Smooth muscle cell (in vitro differentiated cells): ENCODE results near the gene B3GALNT1. TPM values are rescaled to one million over a fixed set of nuclear protein-coding genes. Genes with fewer than 3 reads are reported as not detected.

Source experiments
- DNase-seq: peaks from one replicate; lab custom pipeline; 2025; ENCODE audit not compliant: unreplicated experiment; lab: John Stamatoyannopoulos, UW
- H2AFZ ChIP-seq: fragments of 200-600 bp; sonication (generic); 2 replicates; pipeline ENCODE4 v1.6.0; 2016; ENCODE audit warnings: antibody characterized with exemption, low read depth, mild to moderate bottlenecking
- H3F3A ChIP-seq: fragments of 200-600 bp; sonication (generic); 2 replicates; pipeline ENCODE4 v1.6.0; 2017; ENCODE audit warnings: antibody characterized with exemption, low read depth
- H3K27ac ChIP-seq: fragments of 200-600 bp; sonication (generic); 2 replicates; pipeline ENCODE4 v1.5.1; 2016; ENCODE audit warnings: low read depth, mild to moderate bottlenecking
- H3K27me3 ChIP-seq: fragments of 200-600 bp; sonication (generic); 2 replicates; pipeline ENCODE4 v1.6.1; 2016; ENCODE audit warnings: low read depth, mild to moderate bottlenecking
- H3K36me3 ChIP-seq: fragments of 200-600 bp; sonication (generic); 2 replicates; pipeline ENCODE4 v1.5.1; 2016; ENCODE audit warnings: low read depth
- H3K4me1 ChIP-seq: fragments of 200-600 bp; sonication (generic); 2 replicates; pipeline ENCODE4 v1.5.1; 2016; ENCODE audit warnings: low read depth
- H3K4me2 ChIP-seq: fragments of 200-600 bp; sonication (generic); 2 replicates; pipeline ENCODE4 v1.6.0; 2016; ENCODE audit warnings: mild to moderate bottlenecking
- H3K4me3 ChIP-seq: fragments of 200-600 bp; sonication (generic); 2 replicates; pipeline ENCODE4 v1.5.1; 2016; ENCODE audit warnings: mild to moderate bottlenecking
- H3K79me2 ChIP-seq: fragments of 200-600 bp; sonication (generic); 2 replicates; pipeline ENCODE4 v1.6.0; 2016; ENCODE audit warnings: low read depth, mild to moderate bottlenecking
- H3K9ac ChIP-seq: fragments of 200-600 bp; sonication (generic); 2 replicates; pipeline ENCODE4 v1.6.0; 2016; ENCODE audit warnings: low read depth
- H3K9me3 ChIP-seq: fragments of 200-600 bp; sonication (generic); replicated peaks from 2 replicates; pipeline ENCODE4 v1.5.1; 2016; ENCODE audit warnings: low read depth
- H4K20me1 ChIP-seq: fragments of 200-600 bp; sonication (generic); 2 replicates; pipeline ENCODE4 v1.6.0; 2016; ENCODE audit warnings: low read depth
- WGBS: methylation state at CpG from one replicate; pipeline ENCODE4 v1.1.7; 2016; ENCODE audit warnings: low lambda C conversion rate; 5-methylcytosine and 5-hydroxymethylcytosine counted together
- polyA plus RNA-seq: library from polyadenylated mRNA; unstranded; fragments of >200 nt; fragmentation: Nextera tagmentation; extraction: Ambion mirVana; gene quantifications from 2 replicates; pipeline ENCODE4 v1.2.1, GENCODE V29; 2016
- total RNA-seq: library from RNA; depleted of rRNA; stranded (reverse); fragments of >200 nt; gene quantifications from 2 replicates; pipeline ENCODE4 v1.2.3, GENCODE V29; 2014
- TF ChIP-seq, protein P1 (sequence below): fragments of 200-600 bp; sonication (generic); IDR thresholded peaks from 2 replicates; pipeline ENCODE4 v1.5.1; 2017; ENCODE audit warnings: borderline replicate concordance, mild to moderate bottlenecking, antibody characterized with exemption; ENCODE audit not compliant: insufficient read depth, poor library complexity, severe bottlenecking

The B3GALNT1 gene
- total and polyA plus RNA-seq, 2 experiments from 2014 or later, result 4.1 to 10.2 TPM

GRCh38 chr3:161137260-161137659 is 32.1 kb upstream of the B3GALNT1 start:
- WGBS, result 83% methylated on average over 2 of the region's 2 CpGs

DNA sequence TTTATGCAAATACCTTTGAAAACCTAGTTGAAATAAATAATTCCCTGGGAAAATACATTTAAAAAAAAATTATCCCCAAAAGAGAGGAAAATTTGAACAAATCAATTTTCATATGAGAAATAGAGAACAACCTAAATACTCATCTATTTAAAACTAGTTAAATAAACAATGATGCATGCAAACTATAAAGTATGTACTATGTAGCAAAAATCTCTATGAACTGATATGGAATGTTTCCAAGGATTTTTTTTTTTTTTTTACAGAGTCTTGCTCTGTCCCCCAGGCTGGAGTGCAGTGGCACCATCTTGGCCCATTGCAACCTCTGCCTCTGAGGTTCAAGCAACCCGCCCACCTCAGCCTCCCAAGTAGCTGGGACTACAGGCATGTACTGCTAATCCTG is 27.2 kb upstream of the B3GALNT1 start:
- Histone ChIP-seq H3K36me3 (no peaks in the 10 kb centered on the region), H3K9ac (no peak overlapping the region), H2AFZ (no peak overlapping the region), H3K9me3 (no peaks in the 10 kb centered on the region), H3K79me2 (no peaks in the 10 kb centered on the region), H3K4me2 (no peak overlapping the region), H3K4me3 (no peak overlapping the region), H4K20me1 (no peaks in the 10 kb centered on the region), H3K4me1 (no peaks in the 10 kb centered on the region), H3K27ac (no peak overlapping the region), H3K27me3 (no peaks in the 10 kb centered on the region), H3F3A (no peaks in the 10 kb centered on the region)
- WGBS, result 92% methylated on average over 1 of the region's 1 CpG
- DNase-seq, result no peak
- TF ChIP-seq, protein P1, sequence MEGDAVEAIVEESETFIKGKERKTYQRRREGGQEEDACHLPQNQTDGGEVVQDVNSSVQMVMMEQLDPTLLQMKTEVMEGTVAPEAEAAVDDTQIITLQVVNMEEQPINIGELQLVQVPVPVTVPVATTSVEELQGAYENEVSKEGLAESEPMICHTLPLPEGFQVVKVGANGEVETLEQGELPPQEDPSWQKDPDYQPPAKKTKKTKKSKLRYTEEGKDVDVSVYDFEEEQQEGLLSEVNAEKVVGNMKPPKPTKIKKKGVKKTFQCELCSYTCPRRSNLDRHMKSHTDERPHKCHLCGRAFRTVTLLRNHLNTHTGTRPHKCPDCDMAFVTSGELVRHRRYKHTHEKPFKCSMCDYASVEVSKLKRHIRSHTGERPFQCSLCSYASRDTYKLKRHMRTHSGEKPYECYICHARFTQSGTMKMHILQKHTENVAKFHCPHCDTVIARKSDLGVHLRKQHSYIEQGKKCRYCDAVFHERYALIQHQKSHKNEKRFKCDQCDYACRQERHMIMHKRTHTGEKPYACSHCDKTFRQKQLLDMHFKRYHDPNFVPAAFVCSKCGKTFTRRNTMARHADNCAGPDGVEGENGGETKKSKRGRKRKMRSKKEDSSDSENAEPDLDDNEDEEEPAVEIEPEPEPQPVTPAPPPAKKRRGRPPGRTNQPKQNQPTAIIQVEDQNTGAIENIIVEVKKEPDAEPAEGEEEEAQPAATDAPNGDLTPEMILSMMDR, result no peak

More at GRCh38 chr3:161137260-161137659, 32.1 kb upstream of the B3GALNT1 start:
- Histone ChIP-seq H3K4me3 (no peak overlapping the region), H3K27me3 (no peaks in the 10 kb centered on the region), H3K4me1 (no peaks in the 10 kb centered on the region), H2AFZ (no peak overlapping the region), H3K36me3 (no peaks in the 10 kb centered on the region), H4K20me1 (no peaks in the 10 kb centered on the region), H3K9me3 (no peaks in the 10 kb centered on the region), H3K9ac (no peak overlapping the region), H3K79me2 (no peaks in the 10 kb centered on the region), H3K27ac (no peak overlapping the region), H3K4me2 (no peak overlapping the region), H3F3A (no peaks in the 10 kb centered on the region)
- TF ChIP-seq, protein P1, result no peak
- no peak for DNase-seq

- H3K27me3 ChIP-seq, result no peaks in the 10 kb centered on the region
- H3K4me1 ChIP-seq, result no peaks in the 10 kb centered on the region
Measured at GRCh38 chr3:161126495-161126894, 21.3 kb upstream of the B3GALNT1 start.

GRCh38 chr3:161117646-161118045 is 12.5 kb upstream of the B3GALNT1 start:
- Histone ChIP-seq H3K27ac (no peak overlapping the region), H3K4me1 (no peaks in the 10 kb centered on the region), H3K4me3 (no peak overlapping the region), H3K9ac (no peak overlapping the region), H3F3A (no peaks in the 10 kb centered on the region), H4K20me1 (no peaks in the 10 kb centered on the region), H3K4me2 (no peak overlapping the region), H3K79me2 (no peaks in the 10 kb centered on the region), H3K27me3 (no peaks in the 10 kb centered on the region), H3K9me3 (no peaks in the 10 kb centered on the region), H3K36me3 (no peaks in the 10 kb centered on the region), H2AFZ (no peak overlapping the region)
- TF ChIP-seq, protein P1, result no peak
- DNase-seq, result no peak
- WGBS, result 87% methylated on average over 3 of the region's 3 CpGs

More at GRCh38 chr3:161126495-161126894, 21.3 kb upstream of the B3GALNT1 start:
- WGBS, result 83% methylated on average over 2 of the region's 2 CpGs
- TF ChIP-seq, protein P1, result no peak
- DNase-seq, result no peak
- no peaks in the 10 kb centered on the region for H4K20me1 ChIP-seq
- H3F3A ChIP-seq, result no peaks in the 10 kb centered on the region
- H3K27ac ChIP-seq, result no peak overlapping the region
- peaks cover 6% of the 10 kb centered on the region for H3K9me3 ChIP-seq
- no peak overlapping the region for H3K4me3 ChIP-seq
- no peaks in the 10 kb centered on the region for H3K79me2 ChIP-seq
- H3K4me2 ChIP-seq, result no peak overlapping the region
- no peak overlapping the region for H2AFZ ChIP-seq
- no peak overlapping the region for H3K9ac ChIP-seq
- no peaks in the 10 kb centered on the region for H3K36me3 ChIP-seq
